Measurements from ENCODE around the gene MARVELD2. TPM values are rescaled to one million over a fixed set of nuclear protein-coding genes. Genes with fewer than 3 reads are reported as not detected.
"Not testable (repeated sequence)": the region's sequence is repeated elsewhere in the genome, so short reads cannot be mapped to it uniquely, and the experiment has no call there.

Gene MARVELD2
- 10 to 100 TPM; 12.4 to 24.5 (median 18.2) TPM for total RNA-seq

- H3K4me3 ChIP-seq: peak within 1 kb of the TSS; percentile 58 to 85 (median 75)
- H3K4me1 ChIP-seq: peaks cover 0 to 19% (median 0%) of the 10 kb centered on the region in 3 donors
- 1 to 4% methylated on average over 5 to 10 of the region's 78 CpGs for WGBS, 2 donors
- intact Hi-C loops (cut with DNase I): no loop called here
- no peaks in the 10 kb centered on the region for H3K9me3 ChIP-seq
- H3K27me3 ChIP-seq: no peaks in the 10 kb centered on the region
- no peak for DNase-seq
- peak within 1 kb of the TSS; percentile 86 to 93 (median 88) for H3K27ac ChIP-seq
- TF ChIP-seq CTCF (IDR thresholded peaks at IDR 0.05) (peak in 5 of 6 experiments; percentile 15 to 59 (median 45)), POLR2A (IDR thresholded peaks at IDR 0.05) (peak in 3 of 4 donors; percentile 34 to 63 (median 34))
- H3K36me3 ChIP-seq: peaks cover 0 to 55% (median 0%) of the 10 kb centered on the region in 3 donors
Observed at GRCh38 chr5:69414885-69415583, at the start of gene MARVELD2. MARVELD2 (plus strand) TSS chr5:69415116; CDS start chr5:69419386, 4,270 bp downstream.

GRCh38 chr5:69367697-69368279 is 47.1 kb upstream of the MARVELD2 start:
- H3K27ac ChIP-seq: no peak overlapping the region
- DNase-seq: no peak
- H3K36me3 ChIP-seq: peaks cover 0 to 46% (median 4%) of the 10 kb centered on the region in 3 donors
- peak overlapping the region in 2 of 4 donors; percentile 72 to 81 for H3K4me3 ChIP-seq
- intact Hi-C loops (cut with DNase I): no loop called here
- H3K9me3 ChIP-seq: no peaks in the 10 kb centered on the region
- WGBS, 2 donors: 81 to 83% methylated on average over 11 of the region's 11 CpGs
- no peak for TF ChIP-seq POLR2A (IDR thresholded peaks at IDR 0.05)
- no peak for TF ChIP-seq CTCF (IDR thresholded peaks at IDR 0.05)
- H3K4me1 ChIP-seq: peaks cover 11 to 53% (median 21%) of the 10 kb centered on the region in 3 donors
- H3K27me3 ChIP-seq: no peaks in the 10 kb centered on the region

GRCh38 chr5:69368458-69369339 is 46.2 kb upstream of the MARVELD2 start:
- no peak for DNase-seq
- intact Hi-C loops (cut with DNase I): no loop called here
- Histone ChIP-seq H3K4me3 (peak overlapping the region; percentile 70 to 91 (median 76)), H3K9me3 (no peaks in the 10 kb centered on the region), H3K36me3 (peaks cover 0 to 38% (median 0%) of the 10 kb centered on the region in 3 donors), H3K27ac (peak overlapping the region; percentile 93 to 98 (median 96)), H3K4me1 (peaks cover 11 to 56% (median 21%) of the 10 kb centered on the region in 3 donors), H3K27me3 (no peaks in the 10 kb centered on the region)
- TF ChIP-seq CTCF (IDR thresholded peaks at IDR 0.05): no peak
- TF ChIP-seq POLR2A (IDR thresholded peaks at IDR 0.05): no peak
- 2 to 4% methylated on average over 23 of the region's 39 CpGs for WGBS, 2 donors

- H3K9me3 ChIP-seq: no peaks in the 10 kb centered on the region
- intact Hi-C loops (cut with DNase I): no loop called here
- H3K4me1 ChIP-seq: peaks cover 11 to 56% (median 21%) of the 10 kb centered on the region in 3 donors
- TF ChIP-seq CTCF (IDR thresholded peaks at IDR 0.05): peak in 1 of 6 experiments; percentile 9
- peak in 2 of 4 donors; percentile 47 to 69 for TF ChIP-seq POLR2A (IDR thresholded peaks at IDR 0.05)
- peak within 1 kb of the TSS; percentile 93 to 98 (median 96) for H3K27ac ChIP-seq
- H3K27me3 ChIP-seq: no peaks in the 10 kb centered on the region
- DNase-seq: peak; percentile 66
- 7% methylated on average over 3 of the region's 66 CpGs; no CpG with 5 or more reads in 1 of the 2 donors for WGBS, 2 donors
- peaks cover 0 to 40% (median 0%) of the 10 kb centered on the region in 3 donors for H3K36me3 ChIP-seq
- peak within 1 kb of the TSS; percentile 70 to 91 (median 76) for H3K4me3 ChIP-seq
Observed at GRCh38 chr5:69369340-69370121, 45.4 kb upstream of the MARVELD2 start, which contains the start of the genes AK6, RAD17 and TAF9. AK6 (minus strand) TSS chr5:69369520; CDS start chr5:69369490, 30 bp downstream. RAD17 (plus strand) TSS chr5:69369818; CDS start chr5:69372209, 2,391 bp downstream. TAF9 (minus strand) TSS chr5:69369520; CDS start chr5:69365737, 3,783 bp downstream.

- peaks cover 0 to 40% (median 0%) of the 10 kb centered on the region in 3 donors for H3K36me3 ChIP-seq
Observed at GRCh38 chr5:69370335-69370734, 44.6 kb upstream of the MARVELD2 start.

More at GRCh38 chr5:69370335-69370734, 44.6 kb upstream of the MARVELD2 start:
- DNase-seq; intact Hi-C loops (cut with DNase I); H3K9me3 ChIP-seq; H3K27me3 ChIP-seq: not testable (repeated sequence)
- Histone ChIP-seq H3K27ac (peak overlapping the region; percentile 93 to 98 (median 96)), H3K4me3 (peak overlapping the region; percentile 70 to 91 (median 76)), H3K4me1 (peaks cover 11 to 56% (median 21%) of the 10 kb centered on the region in 3 donors)
- WGBS, 2 donors: 1 to 3% methylated on average over 16 of the region's 16 CpGs

Data from esophagus squamous epithelium (tissue), 5 donors.